A549 (cell line): ENCODE results near the gene MANSC4. TPM values are rescaled to one million over a fixed set of nuclear protein-coding genes. Genes with fewer than 3 reads are reported as not detected.
A peak's percentile ranks its signal among the peaks of the same experiment; 100 is the strongest.

ENCODE experiments used
- ATAC-seq, 2 experiments: fragments of 200-7000 bp in 1 of 2; fragments of >200 bp in 1 of 2; cut with Nextera tagmentation in 1 of 2; cut with Tn5 transposase in 1 of 2; 3 replicates each; pipeline versions ENCODE4 v1.8.0 to v1.9.1; 2018 to 2020; ENCODE audit warnings: mild to moderate bottlenecking in 1 of 2, moderate library complexity in 1 of 2
- CTCF ChIA-PET: fragments of 300-600 bp; sonication (Branson Sonifier 250); formaldehyde crosslinking; extraction: SDS; loops from one replicate; lab custom pipeline; 2021; ENCODE audit warnings: antibody characterized with exemption, inconsistent platforms; lab: Yijun Ruan, JAX
- POLR2A ChIA-PET: fragments of 350-600 bp; formaldehyde crosslinking; extraction: SDS; loops from one replicate; lab custom pipeline; 2021; ENCODE audit warnings: antibody characterized with exemption, inconsistent platforms; lab: Yijun Ruan, JAX
- DNase-seq, 2 experiments: peaks; one replicate each; pipeline versions ENCODE4 v3.0.0 to v3.0.0-alpha.2; 2011 to 2016; ENCODE audit warnings: low read depth in 1 of 2, low spot score in 1 of 2
- FAIRE-seq: peaks from 2 replicates; lab custom pipeline; 2011; peaks lifted over from hg19 to GRCh38; lab: Jason Lieb, UNC
- H3K27ac ChIP-seq, 2 experiments: fragments of >200 bp; sonication (Bioruptor Twin); formaldehyde crosslinking; 3 replicates each; pipeline ENCODE4 v1.5.1; 2016 to 2017
- H3K4me1 ChIP-seq: fragments of >200 bp; sonication (Bioruptor Twin); formaldehyde crosslinking; 3 replicates; pipeline ENCODE4 v1.6.1; 2016
- H3K4me2 ChIP-seq: fragments of >200 bp; sonication (Bioruptor Twin); formaldehyde crosslinking; 3 replicates; pipeline ENCODE4 v1.6.1; 2016
- H3K4me3 ChIP-seq: fragments of >200 bp; sonication (Bioruptor Twin); formaldehyde crosslinking; 3 replicates; pipeline ENCODE4 v1.5.1; 2016
- H3K9me3 ChIP-seq: fragments of >200 bp; sonication (Bioruptor Twin); formaldehyde crosslinking; 3 replicates; pipeline ENCODE4 v1.6.1; 2016
- ESRRA ChIP-seq: fragments of 150-350 bp; IDR thresholded peaks from 2 replicates; pipeline ENCODE4 v1.6.1; 2014; ENCODE audit warnings: mild to moderate bottlenecking, low read length, borderline replicate concordance
- MAFK ChIP-seq: fragments of 450-650 bp; IDR thresholded peaks from 2 replicates; pipeline ENCODE4 v1.6.1; 2014; ENCODE audit not compliant: partially characterized antibody
- RNF2 ChIP-seq: fragments of 200-600 bp; sonication (generic); IDR thresholded peaks from 2 replicates; pipeline ENCODE4 v1.6.1; 2016; ENCODE audit warnings: low read depth, mild to moderate bottlenecking, antibody characterized with exemption, moderate library complexity, borderline replicate concordance
- WGBS: methylation state at CpG from one replicate; pipeline ENCODE4 v1.1.6; 2017; ENCODE audit errors: missing lambda C conversion rate; 5-methylcytosine and 5-hydroxymethylcytosine counted together
- polyA plus RNA-seq, 4 experiments: library from polyadenylated mRNA; depleted of rRNA in 3 of 4; stranded (reverse); fragments of >200 nt; fragmentation: RNase III in 1 of 4; extraction: RNeasy Plus Mini Kit Qiagen cat#74134 plus additional on column Dnase treatment in 1 of 4; gene quantifications; 2 replicates in 3 of 4; 3 replicates in 1 of 4; pipeline ENCODE4 v1.2.3, GENCODE V29; 2011 to 2017
- small RNA-seq, 6 experiments: library from RNA; depleted of rRNA; stranded (forward); fragments of <200 nt; gene quantifications; one replicate each; pipeline ENCODE3, GENCODE V24; 2012
- TF ChIP-seq, protein P1 (sequence below): fragments of 450-650 bp; IDR thresholded peaks from 2 replicates; pipeline ENCODE4 v1.6.1; 2014; ENCODE audit warnings: antibody characterized with exemption

Gene MANSC4
- polyA plus RNA-seq, 2 of the 4 experiments (the other 2 are of a cell fraction) = 0.09 to 0.12 TPM

DNA sequence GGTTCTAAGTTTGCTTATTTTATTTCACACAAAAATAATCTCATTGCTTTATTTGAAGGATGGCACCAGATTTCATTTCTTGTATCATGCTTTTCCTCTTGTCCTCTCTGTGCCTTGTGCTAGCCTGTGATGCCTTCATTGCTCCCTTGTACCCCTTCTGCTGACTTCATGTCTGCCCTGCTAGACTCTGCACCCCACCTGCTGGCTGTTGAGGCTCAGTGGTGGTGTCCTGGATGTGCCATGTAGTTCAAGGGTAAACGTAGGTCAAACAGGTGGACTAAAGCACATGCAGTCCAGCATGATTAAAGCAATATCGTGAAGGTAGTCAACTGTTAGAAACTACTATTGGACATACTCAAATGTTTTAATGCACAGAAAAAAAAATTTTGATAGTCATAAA is 47.8 kb downstream of the MANSC4 start:
- FAIRE-seq (no peak), ATAC-seq (peak; percentile 85), DNase-seq (peak; percentile 18 to 42)
- no peak overlapping the region for H3K27ac ChIP-seq
- 65% methylated on average over 2 of the region's 2 CpGs for WGBS
- no peak overlapping the region for H3K4me2 ChIP-seq
- TF ChIP-seq RNF2 (no peak), ESRRA (peak; percentile 84; the same call in 1 of the 2 replicates)
- H3K4me1 ChIP-seq = no peaks in the 10 kb centered on the region
- H3K4me3 ChIP-seq = no peak overlapping the region
- ChIA-PET POLR2A (interaction anchor here (1.1 kb wide), 1 partner anchor 250 kb away, joined by 4 read pairs; no protein-coding TSS in a partner anchor), CTCF (interaction anchor here (0.6 to 3.6 kb wide), 33 partner anchors 8 to 1266 kb away, joined by 3 to 22 read pairs (median 4); partner anchors contain the start of genes CCDC91, KLHL42 and MANSC4)
- H3K9me3 ChIP-seq = no peaks in the 10 kb centered on the region

DNA sequence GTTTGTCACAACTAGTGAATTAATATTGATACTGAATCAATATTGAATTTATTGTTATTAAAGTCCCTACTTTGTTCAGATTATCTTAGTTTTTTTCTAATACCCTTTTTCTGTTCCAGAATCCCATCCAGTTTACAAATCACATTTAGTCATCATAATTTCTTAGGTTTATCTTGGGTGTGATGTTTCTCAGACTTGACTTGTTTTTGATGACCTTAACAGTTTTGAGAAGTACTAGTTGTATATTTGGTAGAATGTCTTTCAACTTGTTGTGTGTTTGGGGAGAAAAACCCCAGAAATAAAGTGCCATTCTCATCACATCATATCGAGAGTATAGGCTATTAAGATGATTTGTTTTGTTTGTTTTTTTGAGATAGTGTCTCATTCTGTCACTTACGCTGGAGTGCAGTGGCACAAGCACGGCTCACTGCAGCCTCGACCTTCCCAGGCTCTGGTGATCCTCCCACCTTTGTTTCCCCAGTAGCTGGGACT is 49.9 kb downstream of the MANSC4 start:
- no peak for ATAC-seq
- ChIA-PET POLR2A (no interaction called here), CTCF (no interaction called here)
- WGBS = 93% methylated on average over 4 of the region's 4 CpGs
- Histone ChIP-seq H3K9me3 (no peaks in the 10 kb centered on the region), H3K4me3 (no peak overlapping the region), H3K4me1 (no peaks in the 10 kb centered on the region), H3K4me2 (no peak overlapping the region), H3K27ac (no peak overlapping the region)
- peak; percentile 87 for TF ChIP-seq MAFK
- no peak for TF ChIP-seq ESRRA
- peak; percentile 43 for FAIRE-seq
- no peak for DNase-seq

DNA sequence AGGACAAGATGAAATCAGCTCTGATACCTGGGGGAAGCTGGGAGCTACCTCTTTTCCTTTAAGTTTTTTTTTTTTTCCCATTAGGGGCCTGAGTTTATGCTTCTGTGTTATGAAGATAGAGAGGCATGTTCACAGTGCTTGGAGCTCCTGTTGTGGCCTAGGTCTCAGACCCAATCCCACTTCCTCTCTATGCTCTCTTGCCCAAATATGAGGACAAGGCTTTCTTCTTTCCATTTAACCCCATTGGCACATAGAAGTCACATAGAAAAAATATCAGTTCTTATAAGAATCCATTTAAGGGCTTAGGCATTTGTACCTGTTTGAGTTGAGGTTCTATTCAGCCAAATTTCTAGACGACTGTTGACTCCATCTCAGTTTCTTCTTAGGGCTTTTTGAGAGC is 56.8 kb downstream of the MANSC4 start:
- FAIRE-seq (peak; percentile 7), ATAC-seq (no peak), DNase-seq (no peak)
- Histone ChIP-seq H3K4me2 (no peak overlapping the region), H3K4me3 (no peak overlapping the region), H3K4me1 (no peaks in the 10 kb centered on the region), H3K27ac (no peak overlapping the region), H3K9me3 (no peaks in the 10 kb centered on the region)
- ChIA-PET CTCF (interaction anchor here (0.6 to 4.0 kb wide), 4 partner anchors 9 to 218 kb away, joined by 3 to 19 read pairs (median 3); no protein-coding TSS in a partner anchor), POLR2A (interaction anchor here (0.6 kb wide), 1 partner anchor 12 kb away, joined by 3 read pairs; the partner anchor contains the start of gene MRPS35)
- 100% methylated on average over 1 of the region's 1 CpG for WGBS
- TF ChIP-seq, protein P1, sequence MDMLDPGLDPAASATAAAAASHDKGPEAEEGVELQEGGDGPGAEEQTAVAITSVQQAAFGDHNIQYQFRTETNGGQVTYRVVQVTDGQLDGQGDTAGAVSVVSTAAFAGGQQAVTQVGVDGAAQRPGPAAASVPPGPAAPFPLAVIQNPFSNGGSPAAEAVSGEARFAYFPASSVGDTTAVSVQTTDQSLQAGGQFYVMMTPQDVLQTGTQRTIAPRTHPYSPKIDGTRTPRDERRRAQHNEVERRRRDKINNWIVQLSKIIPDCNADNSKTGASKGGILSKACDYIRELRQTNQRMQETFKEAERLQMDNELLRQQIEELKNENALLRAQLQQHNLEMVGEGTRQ = no peak

Small RNA genes within 50 kb of the gene (small RNA-seq; reads per million reads assigned to genes)
- 0 reads per million in 6 experiments for gene RF00019
- gene RF02271 = 0 reads per million in 6 experiments

Other genes with a start within 250 kb of the MANSC4 start
- gene REP15, start 83.8 kb downstream of the MANSC4 start, polyA plus RNA-seq (2011; rRNA removed) = 0.66 and 0.81 TPM in 2 replicates
- gene REP15, start 83.8 kb downstream of the MANSC4 start, polyA plus RNA-seq (2017; fragmentation: RNase III; extraction: RNeasy Plus Mini Kit Qiagen cat#74134 plus additional on column Dnase treatment) = 0.34 to 0.83 TPM (median 0.41 TPM) in 3 replicates
- gene MRPS35, start 69.4 kb downstream of the MANSC4 start, polyA plus RNA-seq (2011; rRNA removed) = 153 and 186 TPM in 2 replicates
- 104 to 109 TPM (median 107 TPM) in 3 replicates for gene MRPS35, start 69.4 kb downstream of the MANSC4 start, polyA plus RNA-seq (2017; fragmentation: RNase III; extraction: RNeasy Plus Mini Kit Qiagen cat#74134 plus additional on column Dnase treatment)
- 24.0 and 29.1 TPM in 2 replicates for gene KLHL42, start within 50 bp of the MANSC4 start, polyA plus RNA-seq (2011; rRNA removed)
- gene KLHL42, start within 50 bp of the MANSC4 start, polyA plus RNA-seq (2017; fragmentation: RNase III; extraction: RNeasy Plus Mini Kit Qiagen cat#74134 plus additional on column Dnase treatment) = 15.2 to 15.5 TPM (median 15.4 TPM) in 3 replicates
- gene PTHLH, start 192.5 kb upstream of the MANSC4 start, polyA plus RNA-seq (2011; rRNA removed) = 25.7 and 27.9 TPM in 2 replicates
- 7.7 to 13.4 TPM (median 10.9 TPM) in 3 replicates for gene PTHLH, start 192.5 kb upstream of the MANSC4 start, polyA plus RNA-seq (2017; fragmentation: RNase III; extraction: RNeasy Plus Mini Kit Qiagen cat#74134 plus additional on column Dnase treatment)